GM21390 (cell line): Measurements from ENCODE around the gene MIGA1.
A peak's percentile ranks its signal among the peaks of the same experiment; 100 is the strongest.

Experiments used
- ATAC-seq: cut with Tn5 transposase; IDR thresholded peaks from one replicate; pipeline ENCODE4 v1.9.1; 2021; ENCODE audit not compliant: unreplicated experiment

Gene MIGA1

DNA sequence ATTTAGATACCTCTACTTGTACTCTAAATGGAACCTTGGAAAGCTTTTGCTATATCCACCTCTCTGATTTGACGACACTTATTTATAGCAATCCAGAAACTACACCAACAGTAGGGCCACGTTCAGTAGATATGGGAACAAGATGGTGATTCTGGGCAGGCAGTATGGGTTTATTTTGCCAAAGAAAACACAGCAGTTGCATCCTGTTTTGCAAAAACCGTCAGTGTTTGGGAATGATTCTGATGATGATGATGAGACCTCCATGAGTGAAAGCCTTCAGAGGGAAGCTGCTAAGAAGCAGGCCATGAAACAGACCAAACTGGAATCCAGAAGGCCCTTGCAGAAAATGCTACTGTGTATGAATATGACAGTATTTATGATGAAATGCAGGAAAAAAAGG lies 67.5 kb downstream of the MIGA1 start:
- ATAC-seq = no peak

DNA sequence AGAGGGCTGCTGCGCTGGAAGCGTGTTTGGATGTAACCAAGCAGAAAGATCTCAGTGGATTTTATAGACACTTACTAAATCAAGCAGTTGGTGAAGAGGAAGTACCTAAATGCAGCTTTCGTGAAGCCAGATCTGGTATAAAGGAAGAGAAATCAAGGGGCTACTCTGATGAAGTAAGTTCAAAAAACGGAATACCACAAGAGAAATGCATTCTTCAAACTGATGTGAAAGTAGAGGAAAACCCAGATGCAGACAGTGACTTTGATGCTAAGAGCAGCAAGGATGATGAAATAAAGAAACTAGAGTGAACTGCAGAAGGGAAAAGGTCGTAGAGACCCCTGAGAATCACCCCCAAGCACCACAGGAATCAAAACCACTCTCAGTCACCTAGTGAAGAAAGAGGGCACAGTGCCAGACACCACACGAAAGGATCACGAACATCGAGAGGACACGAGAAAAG lies 68.2 kb downstream of the MIGA1 start:
- peak; percentile 54 for ATAC-seq

DNA sequence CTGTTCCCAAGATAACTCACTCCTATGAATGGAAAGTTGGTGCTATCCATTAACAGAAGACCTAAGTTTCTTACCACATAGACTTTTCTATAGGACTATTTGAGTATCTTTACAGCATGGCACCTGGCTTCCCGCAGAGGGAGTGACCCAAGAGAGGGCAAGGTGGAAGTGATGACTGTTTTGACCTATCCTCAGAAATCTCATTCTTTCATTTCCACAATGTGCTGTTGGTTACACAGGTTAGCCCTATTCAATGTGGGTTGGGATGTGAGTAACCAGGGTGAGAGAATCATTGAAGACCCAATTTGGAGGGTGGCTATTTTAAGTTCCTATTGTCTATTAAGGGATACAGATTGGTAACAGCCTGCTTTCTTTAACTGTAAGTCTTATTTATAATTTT lies 70.6 kb downstream of the MIGA1 start:
- no peak for ATAC-seq

DNA sequence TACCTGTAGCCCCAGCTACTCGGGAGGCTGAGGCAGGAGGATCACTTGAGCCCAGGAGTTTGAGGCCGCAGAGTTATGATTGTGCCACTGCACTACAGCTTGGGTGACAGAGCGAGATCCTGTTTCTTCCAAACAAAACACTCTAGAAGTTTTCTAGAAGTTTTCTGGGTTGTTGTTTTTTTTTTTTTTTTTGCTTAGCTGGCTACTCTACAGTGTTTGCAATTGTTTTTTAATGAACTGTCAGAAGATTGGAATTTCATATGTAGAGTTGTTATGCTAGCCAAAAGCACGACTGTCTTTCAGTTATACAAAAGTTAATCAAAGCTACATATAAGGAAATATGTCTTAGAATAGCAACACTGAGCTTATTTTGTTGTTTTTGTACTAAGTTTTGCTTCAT lies 78.1 kb downstream of the MIGA1 start:
- ATAC-seq = no peak

DNA sequence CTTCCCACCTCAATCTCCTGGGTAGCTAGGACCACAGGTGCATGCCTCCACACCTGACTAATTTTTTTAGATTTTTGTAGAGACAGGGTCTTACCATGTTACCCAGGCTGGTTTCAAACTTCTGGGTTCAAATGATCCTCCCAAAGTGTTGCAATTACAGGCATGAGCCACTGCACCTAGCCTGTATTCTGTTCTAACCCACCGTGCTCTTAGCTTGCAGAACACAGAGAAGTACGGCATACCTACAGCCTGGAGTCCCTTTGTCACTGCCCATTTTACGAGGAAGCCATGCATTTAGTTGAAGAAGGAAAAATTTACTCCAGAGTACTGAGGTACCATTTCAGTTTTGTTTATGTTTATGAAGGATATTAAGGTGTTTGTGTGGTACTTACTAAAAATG lies 79.3 kb downstream of the MIGA1 start:
- no peak for ATAC-seq

DNA sequence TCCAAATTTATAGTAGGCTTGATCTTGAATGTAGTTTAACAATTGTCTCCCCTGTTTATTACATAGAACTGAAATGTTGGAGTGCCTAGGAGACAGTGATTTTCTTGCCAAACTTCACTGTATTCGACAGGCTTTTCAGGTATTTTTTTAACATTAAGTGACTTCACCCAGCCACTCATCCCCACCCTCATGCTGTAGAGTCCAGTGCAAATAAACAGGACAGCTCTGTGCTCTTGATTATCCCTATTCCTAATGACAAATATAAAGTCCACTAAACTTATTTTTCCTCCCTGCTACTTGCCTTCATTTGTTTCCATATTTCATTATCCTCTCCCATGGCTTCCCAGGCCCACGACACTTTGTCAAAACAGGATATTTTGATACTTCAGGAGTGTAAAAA lies 79.8 kb downstream of the MIGA1 start:
- ATAC-seq = no peak

DNA sequence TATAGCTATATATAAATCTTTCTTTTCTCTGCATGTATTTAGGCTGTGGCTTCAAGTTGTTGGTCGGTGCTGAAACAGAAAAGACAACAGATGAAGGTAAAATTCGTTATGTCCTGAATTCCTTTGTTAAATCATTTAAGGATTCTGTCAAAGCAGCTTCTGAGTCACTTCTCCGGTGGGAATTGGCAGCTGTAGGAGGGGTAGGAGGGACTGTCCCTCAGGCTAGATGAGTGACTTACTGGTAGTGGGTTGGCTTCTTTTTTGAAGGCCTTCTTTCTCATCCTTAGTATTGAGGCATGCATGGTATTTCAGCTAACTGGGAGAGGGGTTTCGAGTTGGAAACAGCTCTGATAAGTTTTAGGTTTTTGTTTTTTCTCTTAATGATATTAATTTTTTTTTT lies 86.8 kb downstream of the MIGA1 start:
- no peak for ATAC-seq

DNA sequence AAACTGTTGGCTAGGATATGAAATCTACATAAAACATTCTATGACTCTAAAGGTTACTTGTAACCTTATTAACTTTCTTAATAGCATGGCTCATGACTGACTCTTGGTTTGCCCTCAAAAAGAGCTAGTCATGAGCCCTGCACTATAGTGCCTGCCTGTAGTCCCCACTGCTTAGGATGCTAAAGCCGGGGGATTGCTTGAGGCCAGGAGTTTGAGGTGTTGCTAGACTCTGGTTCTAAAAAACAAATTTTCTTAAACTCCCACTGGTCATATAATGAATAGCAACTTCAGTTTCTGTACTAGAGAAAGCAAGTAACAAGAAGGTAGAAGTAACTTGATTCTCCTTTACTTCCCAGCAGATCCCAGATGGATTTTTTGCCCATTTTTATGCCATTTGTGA lies 93.2 kb downstream of the MIGA1 start:
- no peak for ATAC-seq

DNA sequence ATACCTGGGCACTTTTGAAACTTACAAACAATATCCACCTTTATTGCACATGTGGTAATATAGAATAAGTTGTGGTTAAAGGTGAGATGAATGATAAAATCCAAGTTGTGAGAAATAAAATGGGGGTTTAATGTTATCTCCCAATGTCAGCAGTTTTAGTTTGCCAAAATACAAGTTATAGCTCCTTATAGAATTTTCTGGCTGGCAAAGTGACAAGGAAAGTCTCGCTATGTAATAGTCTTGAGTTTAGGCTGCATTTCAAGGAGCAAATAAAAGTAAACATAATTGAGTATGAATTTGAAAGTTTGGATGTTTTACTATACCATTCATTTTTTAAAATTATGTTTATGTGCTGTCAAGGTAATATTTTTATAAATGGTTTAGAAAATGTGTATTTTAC lies 94.0 kb downstream of the MIGA1 start:
- ATAC-seq = no peak

DNA sequence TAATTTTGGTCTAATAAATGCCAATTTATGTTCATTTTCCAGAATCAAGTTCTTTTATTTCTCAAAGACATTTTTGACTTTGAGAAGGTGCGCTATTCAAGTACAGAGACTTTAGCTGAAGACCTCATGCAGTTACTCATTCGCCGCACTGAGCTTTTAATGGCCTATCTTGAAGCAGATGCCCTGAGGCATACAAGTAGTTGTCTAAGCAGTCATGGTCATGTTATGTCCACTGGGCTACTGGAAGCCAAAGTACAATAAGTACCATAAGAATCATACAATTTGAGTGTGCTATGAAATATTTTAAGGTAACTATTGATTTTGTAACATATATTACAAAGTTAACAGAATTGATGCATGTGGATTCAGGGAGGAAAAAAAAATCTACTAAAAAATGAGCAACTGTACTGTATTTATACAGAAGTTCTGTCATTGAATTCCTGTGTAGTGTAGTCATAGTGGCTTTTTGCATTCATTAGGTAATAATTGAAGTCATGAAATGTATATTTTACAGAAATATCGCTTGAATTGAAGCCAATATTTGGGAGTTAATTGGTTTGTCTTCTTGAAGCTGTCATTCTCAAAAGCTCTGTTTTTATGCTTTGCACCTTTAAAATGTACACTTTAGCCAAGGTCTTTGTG lies 95.5 kb downstream of the MIGA1 start:
- ATAC-seq = no peak

DNA sequence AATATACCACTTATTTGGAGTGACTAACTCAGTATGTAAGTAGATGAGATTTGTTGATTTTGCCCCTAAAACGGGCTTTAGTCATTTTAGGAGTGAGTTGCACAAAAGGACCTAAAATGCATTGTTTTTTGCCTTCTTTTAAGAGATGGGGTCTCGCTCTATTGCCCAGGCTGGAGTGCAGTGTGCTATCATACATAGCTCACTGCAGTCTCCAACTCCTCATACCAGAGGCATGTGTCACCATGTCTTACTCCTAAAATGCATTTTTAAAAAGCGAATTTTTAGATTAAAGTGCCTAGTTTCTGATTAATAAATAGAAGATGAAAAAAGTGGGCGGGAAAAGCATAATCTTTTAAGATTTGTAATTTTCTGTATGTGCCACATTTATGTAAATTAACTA lies 97.4 kb downstream of the MIGA1 start:
- no peak for ATAC-seq

DNA sequence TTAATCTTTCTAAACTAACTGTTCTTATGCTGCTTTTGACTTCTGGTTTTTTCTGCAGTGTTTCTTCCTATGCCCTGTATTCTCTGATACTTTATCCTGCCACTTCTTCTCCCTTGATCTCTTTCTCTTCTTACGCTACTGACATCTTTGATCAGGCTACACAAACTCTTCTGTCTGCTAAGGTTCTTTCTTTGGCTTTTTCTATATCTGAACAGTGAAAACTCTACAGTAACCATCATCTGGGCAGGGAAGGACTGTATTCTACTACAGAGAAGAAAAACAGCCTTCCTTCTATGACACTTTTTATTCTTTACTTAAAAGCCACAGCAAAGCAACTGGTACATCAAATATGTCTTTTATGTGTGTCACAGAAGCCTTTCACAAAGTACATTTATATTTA lies 101.6 kb downstream of the MIGA1 start:
- no peak for ATAC-seq

DNA sequence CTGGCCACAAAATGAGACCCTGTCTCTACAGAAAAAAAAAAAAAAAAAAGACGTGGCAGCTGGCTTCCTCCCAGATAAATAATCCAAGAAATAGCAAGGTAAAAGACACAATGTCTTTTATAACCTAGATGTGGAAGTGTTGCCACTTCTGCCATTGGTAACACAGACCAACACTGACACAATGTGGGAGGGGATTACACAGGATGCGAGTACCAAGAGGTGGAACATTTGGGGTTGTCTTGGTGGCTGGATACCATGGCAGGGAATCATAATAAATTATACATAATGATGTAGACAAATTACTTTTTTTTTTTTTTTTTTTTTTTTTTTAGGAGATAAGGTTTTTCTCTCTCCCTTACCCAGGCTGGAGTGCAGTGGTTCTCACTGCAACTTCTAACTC lies 103.0 kb downstream of the MIGA1 start:
- ATAC-seq = no peak

DNA sequence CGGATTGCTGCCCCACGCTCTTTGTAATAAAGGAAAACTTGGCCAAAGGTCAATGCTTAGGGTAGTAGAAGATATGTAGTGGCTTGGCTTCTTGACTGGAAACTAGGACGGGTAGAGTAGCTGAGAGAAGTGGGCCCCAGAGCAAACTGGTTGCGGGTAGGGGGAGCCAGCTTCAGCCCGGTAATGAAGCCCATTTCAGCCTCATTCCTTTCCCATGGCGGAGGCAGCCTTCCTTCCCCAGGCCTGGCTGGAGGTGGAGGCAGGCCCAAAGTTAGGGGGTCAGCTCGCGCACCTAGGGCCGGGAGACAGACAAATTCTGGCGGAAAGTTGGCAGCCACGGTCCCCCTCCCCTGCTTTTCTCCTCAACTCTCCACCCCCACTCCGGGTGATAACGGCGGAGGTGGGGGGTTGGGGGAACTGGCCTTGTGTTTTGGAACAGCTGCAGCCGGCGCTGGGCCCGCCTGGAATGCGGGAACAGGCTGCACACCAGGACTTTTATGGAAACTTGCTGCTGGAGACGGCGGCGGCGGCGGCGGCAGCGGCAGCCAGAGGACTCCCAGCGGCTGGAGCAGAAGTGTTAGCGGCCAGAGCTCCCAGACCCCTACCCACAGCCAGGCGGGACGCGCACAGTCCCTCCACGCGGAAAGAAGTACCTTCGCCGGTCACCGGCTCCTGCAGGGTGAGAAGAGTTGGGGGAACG lies 108.8 kb downstream of the MIGA1 start, which contains the start of gene NEXN:
Gene NEXN (plus strand): TSS at position 544 of the 700 bp plus-strand sequence. CDS start 27,483 bp downstream, outside the sequence.
- ATAC-seq = peak; percentile 39

DNA sequence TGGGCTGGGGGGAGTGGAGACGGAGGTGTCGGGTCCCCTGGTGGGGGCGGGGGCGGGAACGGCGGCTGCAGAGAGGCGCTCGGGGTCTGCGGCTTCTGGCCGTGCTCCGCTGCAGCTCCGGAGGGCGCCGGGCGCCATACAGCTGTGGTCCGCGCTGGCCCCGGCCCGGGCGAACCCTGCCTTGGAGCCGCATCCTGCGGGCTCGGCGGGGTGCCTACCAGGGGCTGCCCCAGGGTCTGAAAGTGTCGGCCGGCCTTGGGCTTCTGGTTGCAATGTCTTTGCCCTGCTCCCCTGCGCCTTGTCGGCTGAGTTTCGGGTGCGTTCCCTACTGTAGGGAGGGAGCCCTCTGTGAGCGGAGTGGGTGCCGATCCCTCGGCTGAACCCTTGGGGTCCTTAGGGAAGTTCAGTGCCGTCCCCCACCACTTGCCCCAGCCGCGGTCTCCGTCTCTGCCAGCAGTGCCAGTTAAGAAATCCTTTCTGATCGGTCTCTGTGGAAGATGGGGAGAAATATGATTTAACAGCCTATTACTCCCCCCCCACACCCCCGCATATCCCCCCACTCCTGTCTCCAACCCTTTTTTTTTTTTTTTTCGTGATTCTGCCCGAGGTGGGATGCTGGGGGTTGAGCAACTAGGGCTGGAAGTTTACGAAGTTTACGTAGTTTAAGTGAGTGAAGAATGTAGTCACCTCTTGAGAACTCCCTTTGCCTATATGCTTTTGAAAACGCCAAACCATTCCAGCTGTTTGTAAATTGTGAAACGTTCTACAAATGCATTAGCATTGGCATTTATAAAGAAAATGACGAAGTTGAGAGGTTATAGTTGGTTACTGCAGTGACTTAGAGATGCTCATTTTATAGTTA lies 109.6 kb downstream of the MIGA1 start:
- peak; percentile 68 for ATAC-seq

DNA sequence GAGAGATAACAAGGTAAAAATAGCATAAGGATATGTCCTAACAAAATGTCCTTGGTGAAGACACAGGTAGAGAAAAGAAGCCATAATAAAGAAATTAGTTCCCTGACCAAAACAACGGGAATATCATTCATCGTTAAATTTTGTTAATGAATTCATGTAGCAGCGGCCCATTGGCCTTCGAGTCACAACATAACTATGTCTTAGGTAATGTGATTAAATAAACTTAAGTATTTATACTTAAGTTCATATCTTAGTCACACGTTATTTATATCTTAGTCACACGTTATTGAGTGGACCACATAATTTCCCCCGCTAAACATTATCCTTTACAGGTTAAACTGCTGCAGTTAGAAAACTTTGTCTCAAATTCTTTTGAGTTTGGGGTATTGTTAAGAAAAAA lies 110.2 kb downstream of the MIGA1 start:
- ATAC-seq = no peak

DNA sequence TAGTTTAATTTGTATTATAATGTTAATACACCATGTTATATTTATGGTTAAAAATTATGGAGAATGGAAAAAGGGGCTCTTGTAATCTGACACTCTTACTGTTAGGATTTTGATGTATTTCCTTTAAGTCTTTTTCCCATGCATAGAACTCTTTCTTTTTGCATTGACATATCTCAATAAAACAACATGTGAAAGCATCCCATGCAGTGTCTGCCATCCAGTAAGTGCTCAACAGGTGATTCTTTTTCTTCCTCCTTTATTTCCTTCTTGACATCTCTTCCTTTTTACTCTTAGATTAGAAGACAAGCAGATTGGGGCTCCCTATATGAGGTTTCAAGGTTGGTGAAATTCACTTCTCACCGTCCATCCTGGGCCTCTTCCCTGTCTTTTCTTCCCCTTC lies 111.8 kb downstream of the MIGA1 start:
- ATAC-seq = no peak

DNA sequence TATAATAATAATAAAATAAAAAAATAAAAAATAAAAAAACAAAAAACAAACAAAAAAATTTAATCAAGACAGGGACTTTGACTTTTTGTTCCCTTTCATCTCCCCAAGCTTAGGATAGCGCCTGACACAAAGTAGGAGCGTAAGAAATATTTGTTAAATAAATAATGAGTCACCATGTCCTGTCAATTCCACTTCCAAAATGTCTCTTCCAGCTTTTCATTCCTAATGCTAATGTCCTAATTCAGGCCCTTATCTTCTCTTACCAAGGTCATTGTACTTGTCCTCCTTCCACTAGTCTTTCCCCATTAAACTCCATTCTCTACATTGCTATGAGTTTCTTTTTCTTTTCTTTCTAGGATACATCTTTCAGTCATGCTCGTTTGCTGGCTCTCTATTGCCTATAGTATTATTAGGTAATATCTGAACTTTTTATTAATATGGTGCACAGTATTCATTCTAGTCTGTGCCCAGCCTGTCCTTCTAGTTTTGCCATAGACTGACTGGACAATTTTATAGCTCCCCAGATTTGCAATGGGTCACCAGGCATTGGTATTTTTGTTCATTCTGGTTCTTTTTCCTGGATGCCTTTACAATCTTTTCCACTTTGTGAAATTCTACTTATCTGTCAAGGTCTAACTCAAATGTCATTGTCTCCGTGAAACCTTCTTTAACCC lies 120.3 kb downstream of the MIGA1 start:
- no peak for ATAC-seq

DNA sequence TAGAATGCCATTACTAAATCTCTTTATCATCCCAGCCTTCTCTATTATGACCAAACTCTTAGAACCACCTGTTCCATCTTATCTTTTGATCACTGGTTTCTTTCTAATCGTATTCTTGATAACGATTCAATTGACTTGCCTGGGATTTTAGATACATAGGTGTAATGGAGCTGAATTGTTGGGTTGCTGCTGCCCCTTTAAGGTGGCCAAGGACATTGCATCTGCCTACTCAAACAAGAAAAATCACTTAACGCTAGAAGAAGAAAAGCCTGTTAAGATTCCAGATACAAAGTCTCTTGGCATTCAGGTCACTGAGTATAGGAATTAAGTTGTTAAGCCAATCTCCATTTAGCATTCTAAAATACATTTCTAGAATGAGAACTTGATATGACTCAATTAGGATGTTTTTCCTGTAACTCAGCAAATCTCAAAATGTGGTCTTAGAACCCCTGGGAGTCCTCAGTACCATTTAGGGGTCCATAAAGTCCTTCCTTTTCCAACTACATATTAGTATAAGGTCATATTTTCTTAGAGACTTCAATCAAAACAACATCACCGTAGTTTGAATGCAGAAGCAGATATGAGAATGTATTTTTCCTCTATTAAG lies 121.3 kb downstream of the MIGA1 start:
- ATAC-seq = no peak

DNA sequence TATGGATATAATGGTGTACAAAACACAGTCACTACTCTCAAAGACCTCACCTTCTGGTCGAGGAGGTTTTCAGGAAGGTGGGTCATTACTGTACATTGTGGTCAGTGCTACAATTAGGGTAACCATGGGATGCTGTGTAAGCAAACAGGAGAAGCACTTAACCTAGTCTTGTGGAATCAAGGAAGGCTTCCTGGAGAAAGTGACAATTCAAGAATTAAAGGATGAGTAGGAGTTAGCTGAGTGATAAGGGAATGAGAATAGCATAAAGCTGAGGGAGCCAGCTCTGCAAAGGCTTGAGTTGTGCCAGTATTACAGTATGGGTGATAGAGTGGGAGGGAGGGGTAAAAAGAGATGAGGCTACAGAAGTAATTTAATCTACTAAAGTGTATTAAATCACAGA lies 126.2 kb downstream of the MIGA1 start:
- ATAC-seq = no peak

DNA sequence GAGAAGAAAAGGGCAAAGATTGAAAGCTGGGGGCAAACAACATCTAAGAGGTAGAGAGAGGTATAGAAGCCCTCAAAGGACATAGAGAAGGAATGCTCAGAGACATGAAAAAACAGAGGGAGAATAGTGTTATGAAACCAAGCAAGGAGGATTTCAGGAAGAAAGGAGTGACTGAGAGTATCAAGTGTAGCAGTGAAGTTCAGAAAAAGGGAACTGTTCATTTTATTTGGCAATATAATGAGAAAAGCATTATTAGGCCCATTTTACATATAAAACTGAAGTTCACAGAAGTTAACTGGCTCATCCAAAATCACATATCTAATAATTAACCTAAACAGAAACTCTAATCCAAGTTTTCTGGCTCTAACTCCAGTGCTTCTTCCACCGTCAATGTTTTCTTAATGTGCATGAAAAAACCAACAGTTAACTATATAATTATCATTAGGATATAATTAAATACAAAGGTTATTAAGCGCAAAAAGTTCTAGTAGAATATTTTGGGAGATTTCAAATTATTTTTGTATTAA lies 126.6 kb downstream of the MIGA1 start:
- no peak for ATAC-seq
